C1 segment of cervical spinal cord (tissue), 14 donors: ENCODE results near the gene ZBTB17.
A peak's percentile ranks its signal among the peaks of the same experiment; 100 is the strongest.
"Not testable (repeated sequence)": the region's sequence is repeated elsewhere in the genome, so short reads cannot be mapped to it uniquely, and the experiment has no call there.

ENCODE experiments used
- DNase-seq, 14 donors: peaks; one replicate each; lab custom pipeline; 2025; lab: John Stamatoyannopoulos, UW

The ZBTB17 gene

DNA sequence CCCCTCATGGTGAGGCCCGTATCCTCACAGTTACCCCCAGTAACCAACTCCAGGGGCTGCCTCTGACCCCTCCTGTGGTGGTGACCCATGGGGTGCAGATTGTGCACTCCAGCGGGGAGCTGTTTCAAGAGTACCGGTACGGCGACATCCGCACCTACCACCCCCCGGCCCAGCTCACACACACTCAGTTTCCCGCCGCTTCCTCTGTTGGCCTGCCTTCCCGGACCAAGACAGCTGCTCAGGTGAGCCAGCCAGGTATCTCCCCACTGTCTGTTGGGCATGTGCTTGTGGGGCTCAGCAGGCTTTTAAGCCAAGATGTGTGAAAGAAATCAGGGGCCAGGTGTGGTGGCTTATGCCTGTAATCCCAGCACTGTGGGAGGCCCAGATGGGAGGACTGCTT is 39.9 kb downstream of the ZBTB17 start:
- no peak for DNase-seq

- DNase-seq, result no peak
These were observed 40.6 kb downstream of the ZBTB17 start for GRCh38 chr1:15935056-15935950.

DNA sequence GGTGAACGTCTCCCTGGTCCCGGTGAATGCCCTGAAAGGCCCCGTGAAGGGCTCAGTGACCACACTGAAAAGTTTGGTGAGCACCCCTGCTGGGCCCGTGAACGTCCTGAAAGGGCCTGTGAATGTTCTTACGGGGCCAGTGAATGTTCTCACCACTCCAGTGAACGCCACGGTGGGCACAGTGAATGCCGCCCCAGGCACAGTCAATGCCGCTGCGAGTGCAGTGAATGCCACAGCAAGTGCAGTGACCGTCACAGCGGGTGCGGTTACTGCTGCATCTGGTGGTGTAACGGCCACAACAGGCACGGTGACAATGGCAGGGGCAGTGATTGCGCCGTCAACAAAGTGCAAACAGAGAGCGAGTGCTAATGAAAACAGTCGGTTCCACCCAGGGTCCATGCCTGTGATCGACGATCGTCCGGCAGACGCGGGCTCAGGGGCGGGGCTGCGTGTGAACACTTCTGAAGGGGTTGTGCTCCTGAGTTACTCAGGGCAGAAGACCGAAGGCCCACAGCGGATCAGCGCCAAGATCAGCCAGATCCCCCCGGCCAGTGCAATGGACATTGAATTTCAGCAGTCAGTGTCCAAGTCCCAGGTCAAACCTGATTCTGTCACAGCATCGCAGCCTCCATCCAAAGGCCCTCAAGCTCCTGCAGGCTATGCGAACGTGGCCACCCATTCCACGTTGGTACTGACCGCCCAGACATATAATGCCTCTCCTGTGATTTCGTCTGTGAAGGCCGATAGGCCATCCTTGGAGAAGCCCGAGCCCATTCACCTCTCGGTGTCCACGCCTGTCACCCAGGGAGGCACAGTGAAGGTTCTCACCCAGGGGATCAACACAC is 41.5 kb downstream of the ZBTB17 start:
- no peak for DNase-seq

DNA sequence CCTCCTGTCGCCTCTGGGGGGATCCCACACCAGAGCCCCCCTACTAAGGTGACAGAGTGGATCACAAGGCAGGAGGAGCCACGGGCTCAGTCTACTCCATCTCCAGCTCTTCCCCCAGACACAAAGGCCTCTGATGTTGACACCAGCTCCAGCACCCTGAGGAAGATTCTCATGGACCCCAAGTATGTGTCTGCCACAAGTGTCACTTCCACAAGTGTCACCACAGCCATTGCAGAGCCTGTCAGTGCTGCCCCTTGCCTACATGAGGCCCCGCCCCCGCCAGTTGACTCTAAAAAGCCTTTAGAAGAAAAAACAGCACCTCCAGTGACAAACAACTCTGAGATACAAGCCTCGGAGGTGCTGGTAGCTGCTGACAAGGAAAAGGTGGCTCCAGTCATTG is 42.2 kb downstream of the ZBTB17 start:
- no peak for DNase-seq

- DNase-seq, result no peak
These were observed 43.3 kb downstream of the ZBTB17 start for GRCh38 chr1:15932612-15933011.

DNA sequence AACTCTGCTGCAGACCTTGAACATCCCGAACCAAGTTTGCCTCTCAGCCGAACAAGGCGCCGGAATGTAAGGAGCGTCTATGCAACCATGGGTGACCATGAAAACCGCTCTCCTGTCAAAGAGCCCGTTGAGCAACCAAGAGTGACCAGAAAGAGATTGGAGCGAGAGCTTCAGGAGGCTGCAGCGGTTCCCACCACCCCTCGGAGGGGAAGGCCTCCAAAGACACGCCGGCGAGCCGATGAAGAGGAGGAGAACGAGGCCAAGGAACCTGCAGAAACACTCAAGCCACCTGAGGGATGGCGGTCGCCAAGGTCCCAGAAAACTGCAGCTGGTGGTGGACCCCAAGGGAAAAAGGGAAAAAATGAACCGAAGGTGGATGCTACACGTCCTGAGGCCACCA is 44.0 kb downstream of the ZBTB17 start:
- no peak for DNase-seq

DNA sequence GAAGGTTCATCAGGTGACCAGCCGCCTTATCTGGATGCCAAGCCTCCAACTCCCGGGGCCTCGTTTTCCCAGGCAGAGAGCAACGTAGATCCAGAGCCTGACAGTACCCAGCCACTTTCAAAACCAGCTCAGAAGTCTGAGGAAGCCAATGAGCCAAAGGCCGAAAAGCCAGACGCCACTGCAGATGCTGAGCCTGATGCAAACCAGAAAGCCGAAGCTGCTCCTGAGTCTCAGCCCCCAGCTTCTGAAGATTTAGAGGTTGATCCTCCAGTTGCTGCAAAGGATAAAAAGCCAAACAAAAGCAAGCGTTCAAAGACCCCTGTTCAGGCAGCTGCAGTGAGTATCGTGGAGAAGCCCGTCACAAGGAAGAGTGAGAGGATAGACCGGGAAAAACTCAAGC is 44.5 kb downstream of the ZBTB17 start:
- no peak for DNase-seq

DNA sequence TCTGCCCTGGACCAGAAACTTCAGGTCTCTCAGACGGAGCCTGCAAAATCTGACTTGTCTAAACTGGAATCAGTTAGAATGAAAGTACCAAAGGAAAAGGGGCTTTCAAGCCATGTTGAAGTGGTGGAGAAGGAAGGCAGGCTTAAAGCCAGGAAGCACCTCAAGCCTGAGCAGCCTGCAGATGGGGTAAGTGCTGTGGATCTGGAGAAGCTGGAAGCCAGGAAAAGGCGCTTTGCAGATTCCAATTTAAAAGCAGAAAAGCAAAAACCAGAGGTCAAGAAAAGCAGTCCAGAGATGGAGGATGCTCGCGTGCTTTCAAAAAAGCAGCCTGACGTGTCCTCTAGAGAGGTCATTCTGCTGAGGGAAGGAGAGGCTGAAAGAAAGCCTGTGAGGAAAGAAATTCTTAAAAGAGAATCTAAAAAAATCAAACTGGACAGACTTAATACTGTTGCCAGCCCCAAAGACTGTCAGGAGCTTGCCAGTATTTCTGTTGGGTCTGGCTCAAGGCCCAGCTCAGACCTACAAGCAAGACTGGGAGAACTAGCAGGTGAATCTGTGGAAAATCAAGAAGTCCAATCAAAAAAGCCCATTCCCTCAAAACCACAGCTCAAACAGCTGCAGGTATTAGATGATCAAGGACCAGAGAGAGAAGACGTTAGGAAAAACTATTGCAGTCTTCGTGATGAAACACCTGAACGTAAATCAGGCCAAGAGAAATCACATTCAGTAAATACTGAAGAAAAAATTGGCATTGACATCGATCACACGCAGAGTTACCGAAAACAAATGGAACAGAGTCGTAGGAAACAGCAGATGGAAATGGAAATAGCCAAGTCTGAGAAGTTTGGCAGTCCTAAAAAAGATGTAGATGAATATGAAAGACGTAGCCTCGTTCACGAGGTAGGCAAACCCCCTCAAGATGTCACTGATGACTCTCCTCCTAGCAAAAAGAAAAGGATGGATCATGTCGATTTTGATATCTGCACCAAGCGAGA is 46.6 kb downstream of the ZBTB17 start:
- peak in 2 of 14 donors; percentile 44 to 88 for DNase-seq

DNA sequence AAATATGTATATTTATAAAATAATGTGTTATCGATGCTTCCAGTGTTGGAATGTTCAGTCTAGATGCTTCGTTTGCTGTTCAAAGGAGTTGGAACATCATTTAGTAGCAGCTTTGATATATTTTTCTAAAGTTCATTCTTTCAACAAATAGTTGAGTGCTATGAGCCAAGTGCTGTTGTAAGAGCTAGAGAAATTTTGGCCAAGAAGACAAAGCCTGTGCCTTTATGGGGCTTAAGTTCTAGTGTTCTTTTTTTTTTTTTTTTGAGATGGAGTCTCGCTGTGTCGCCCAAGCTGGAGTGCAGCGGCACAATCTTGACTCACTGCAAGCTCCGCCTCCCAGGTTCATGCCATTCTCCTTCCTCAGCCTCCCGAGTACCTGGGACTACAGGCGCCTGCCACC is 49.5 kb downstream of the ZBTB17 start:
- not testable (repeated sequence) for DNase-seq

DNA sequence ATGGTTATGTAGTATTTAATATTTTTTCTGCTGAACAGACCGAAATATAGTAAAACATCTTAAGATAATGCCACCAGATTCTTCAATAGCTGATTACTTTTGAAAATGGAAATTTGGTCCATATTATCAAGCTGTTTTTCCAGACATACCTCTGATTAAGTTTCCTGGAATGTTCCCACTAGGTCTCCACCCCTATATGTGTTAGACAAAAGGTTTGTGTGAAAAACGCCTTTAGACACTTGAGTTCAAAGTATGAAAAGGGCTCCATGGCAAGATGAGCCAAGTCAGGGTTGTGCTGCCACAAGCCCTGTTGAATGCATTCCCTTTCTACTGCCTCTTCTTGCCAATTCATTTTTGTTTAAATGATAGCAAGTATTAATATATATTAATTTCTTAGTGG is 52.7 kb downstream of the ZBTB17 start:
- DNase-seq, result no peak

DNA sequence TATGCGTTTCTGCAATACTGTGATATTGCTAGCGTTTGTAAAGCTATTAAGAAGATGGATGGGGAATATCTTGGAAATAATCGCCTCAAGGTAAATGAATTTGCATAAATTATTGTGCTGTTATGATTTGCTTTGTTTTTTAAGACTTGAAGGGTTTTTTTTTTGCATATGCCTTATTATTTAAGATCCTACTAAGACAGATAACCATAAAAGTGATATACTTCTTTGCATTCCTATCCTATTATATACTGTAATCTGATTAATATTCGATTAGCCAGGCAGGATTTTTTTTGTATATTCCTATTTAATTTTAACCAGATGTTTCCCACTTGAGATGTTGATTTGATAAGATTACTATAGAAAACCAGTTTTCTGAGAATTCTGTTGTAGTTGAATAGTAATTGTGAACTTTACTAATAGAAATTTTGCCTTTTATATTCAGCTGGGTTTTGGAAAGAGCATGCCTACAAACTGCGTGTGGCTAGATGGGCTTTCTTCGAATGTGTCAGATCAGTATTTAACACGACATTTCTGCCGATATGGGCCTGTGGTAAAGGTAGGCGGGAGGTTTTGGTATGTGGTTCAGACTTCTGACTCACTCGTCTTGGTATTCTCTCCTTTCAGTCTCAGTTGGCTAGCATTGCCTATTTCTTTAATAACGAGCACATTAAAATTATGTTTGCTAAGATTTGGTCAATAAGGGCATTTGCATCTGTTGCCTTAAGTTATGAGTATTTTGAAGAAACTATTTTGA is 56.8 kb downstream of the ZBTB17 start:
- no peak for DNase-seq

DNA sequence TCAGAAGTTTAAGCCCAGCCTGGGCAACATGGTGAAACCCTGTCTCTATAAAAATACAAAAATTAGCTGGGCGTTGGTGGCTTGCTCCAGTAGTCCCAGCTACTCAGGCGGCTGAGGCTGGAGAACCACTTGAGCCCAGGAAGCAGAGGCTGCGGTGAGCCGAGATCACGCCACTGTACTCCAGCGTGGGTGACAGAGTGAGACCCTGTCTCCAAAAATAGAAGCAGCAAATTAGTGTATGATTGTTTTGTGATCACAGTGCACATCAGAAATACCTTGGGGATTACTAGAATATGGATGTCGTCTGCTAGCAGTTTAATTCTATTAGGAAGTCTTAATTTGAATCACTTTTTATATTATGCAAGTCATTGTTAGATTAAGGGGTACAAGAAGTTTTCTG is 59.0 kb downstream of the ZBTB17 start:
- no peak for DNase-seq

DNA sequence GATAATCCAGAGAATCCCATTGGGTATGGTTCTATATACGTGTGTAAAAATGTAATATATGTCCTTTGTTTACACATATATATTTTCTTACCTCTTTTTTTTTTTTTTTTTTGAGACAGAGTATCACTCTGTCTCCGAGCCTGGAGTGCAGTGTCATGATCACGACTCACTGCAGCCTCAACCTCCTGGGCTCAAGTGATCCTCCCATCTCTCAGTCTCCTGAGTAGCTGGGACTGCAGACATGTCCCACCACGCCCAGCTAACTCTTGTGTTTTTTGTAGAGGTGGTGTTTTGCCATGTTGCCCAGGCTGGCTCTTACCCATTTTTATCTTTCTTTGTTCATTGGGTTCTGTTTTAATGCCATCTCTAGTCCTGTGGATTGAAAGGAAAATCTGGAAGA is 59.5 kb downstream of the ZBTB17 start:
- DNase-seq, result no peak

DNA sequence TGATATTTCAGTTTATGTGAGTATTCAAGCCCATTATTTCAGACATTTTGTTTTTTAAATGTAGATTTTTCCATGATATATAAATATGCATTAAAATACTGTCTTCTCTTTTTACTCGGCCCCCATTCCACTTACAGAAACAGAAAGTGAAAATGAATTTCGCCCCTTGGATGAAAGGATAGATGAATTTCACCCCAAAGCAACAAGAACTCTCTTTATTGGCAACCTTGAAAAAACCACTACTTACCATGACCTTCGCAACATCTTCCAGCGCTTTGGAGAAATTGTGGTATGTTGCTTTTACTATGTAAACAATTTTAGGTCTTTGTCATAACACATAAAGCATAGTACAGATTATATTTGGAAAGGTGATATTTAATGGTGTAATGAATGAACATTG is 59.9 kb downstream of the ZBTB17 start:
- DNase-seq, result no peak

DNA sequence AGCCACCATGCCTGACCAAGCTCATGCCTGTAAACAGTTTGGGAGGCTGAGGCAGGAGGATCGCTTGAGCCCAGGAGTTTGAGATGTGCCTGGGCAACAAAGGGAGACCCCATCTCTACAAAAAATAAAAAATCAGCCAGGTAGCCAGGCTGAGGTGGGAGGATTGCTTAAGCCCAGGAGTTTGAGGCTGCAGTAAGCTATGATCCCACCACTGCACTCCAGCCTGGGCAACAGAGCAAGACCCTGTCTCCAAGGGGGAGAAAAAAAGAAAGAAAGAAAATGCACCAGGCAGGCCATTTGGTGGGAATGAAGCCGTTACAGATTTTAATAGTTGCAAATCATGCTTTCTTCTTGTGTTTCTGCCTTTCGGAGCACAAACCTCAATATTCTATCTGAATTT is 62.3 kb downstream of the ZBTB17 start:
- not testable (repeated sequence) for DNase-seq

DNA sequence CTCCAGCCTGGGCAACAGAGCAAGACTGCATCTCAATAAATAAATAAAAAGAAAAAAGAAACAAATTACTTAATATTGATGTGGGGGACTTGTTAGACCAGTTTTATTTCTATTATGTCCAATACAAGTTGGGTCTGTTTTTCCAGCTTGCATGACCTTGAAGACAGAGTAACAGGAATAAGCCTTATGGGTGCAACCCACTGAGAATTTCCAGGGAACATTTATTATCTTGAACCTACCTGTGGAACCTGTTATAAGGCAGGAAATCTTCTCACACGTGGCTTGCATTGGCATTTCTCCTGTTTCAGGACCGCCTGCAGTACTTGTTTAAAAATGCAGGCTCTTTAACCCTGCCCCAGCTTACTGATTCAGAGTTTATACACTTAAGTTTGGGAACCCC is 64.0 kb downstream of the ZBTB17 start:
- no peak for DNase-seq

DNA sequence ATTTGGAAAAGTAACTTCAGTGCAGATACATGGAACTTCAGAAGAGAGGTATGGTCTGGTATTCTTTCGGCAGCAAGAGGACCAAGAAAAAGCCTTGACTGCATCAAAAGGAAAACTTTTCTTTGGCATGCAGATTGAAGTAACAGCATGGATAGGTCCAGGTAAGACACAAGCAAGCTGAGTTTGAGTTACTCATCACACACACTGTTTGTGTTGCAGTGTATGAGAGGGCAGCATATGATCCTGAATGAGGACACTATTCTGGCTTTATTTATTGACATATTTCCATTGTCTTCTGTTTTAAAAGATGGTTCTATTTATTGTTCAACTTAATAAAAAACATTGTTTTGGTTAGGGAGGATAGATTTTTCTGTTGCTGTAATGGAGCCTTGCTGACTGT is 64.8 kb downstream of the ZBTB17 start:
- no peak for DNase-seq

- no peak for DNase-seq
These were observed 67.3 kb downstream of the ZBTB17 start for GRCh38 chr1:15908597-15908996.

DNA sequence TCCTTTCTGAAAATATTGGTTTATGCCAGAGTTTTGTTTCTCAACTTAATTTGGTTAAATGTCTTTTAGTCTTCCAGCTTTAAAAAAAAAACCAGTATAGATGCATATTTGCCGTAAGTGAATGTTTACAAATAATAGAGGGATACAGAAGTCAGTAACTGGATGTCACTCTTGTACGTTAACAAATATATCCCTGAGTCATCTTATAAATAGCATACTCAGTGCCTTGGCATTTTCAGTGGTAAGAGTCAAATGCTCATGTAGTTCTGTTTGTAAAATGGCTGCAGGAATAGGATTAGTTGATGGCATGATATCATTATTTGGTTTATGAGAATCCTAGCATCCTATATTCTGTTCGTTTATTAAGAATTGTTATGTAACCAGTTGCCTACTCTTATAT is 73.0 kb downstream of the ZBTB17 start:
- DNase-seq, result no peak

DNA sequence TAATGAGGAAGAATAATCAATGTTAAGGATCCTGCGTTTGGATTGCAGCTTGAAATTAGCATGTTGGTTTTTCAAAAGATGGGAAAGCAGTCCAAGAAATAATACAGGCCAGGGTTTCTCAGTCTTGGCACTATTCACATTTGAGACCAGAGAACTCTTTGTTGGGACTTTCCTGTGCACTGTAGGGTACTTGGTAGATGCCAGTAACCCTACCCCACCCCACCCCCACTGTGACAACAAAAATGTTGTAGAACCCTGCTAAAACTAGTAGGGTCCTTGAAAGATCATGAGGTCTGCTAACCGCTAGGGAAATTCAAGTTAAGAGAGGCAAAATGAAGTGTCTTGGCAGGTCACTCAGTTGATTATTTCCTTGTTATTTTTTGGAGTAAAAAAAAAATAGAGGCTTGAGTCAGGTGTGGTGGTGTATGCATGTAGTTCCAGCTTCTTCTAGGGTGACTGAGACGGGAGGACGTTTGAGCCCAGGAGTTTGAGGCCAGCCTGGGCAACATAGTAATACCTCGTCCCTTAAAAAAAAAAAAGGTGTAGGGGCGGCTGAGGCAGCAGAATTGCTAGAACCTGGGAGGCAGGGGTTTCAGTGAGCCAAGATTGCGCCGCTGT is 75.1 kb downstream of the ZBTB17 start:
- DNase-seq, result no peak
